Parathyroid adenoma (tissue), 2 donors: ENCODE results near the gene EFHD1.

Experiments
- H2AFZ ChIP-seq: fragments of 300-600 bp; sonication (generic); one replicate; pipeline ENCODE4 v1.7.0; 2017; ENCODE audit warnings: antibody characterized with exemption, mild to moderate bottlenecking
- H3K27ac ChIP-seq: fragments of 300-600 bp; sonication (generic); one replicate; pipeline ENCODE4 v1.7.0; 2017
- H3K27me3 ChIP-seq: fragments of 300-600 bp; sonication (generic); one replicate; pipeline ENCODE4 v1.7.0; 2017; ENCODE audit warnings: low read length; ENCODE audit not compliant: control insufficient read depth, insufficient read depth
- H3K36me3 ChIP-seq: fragments of 300-600 bp; sonication (generic); one replicate; pipeline ENCODE4 v1.7.0; 2017; ENCODE audit warnings: low read length; ENCODE audit not compliant: control insufficient read depth, insufficient read depth
- H3K4me1 ChIP-seq: fragments of 300-600 bp; sonication (generic); one replicate; pipeline ENCODE4 v1.7.0; 2017; ENCODE audit warnings: control low read depth
- H3K4me2 ChIP-seq: fragments of 300-600 bp; sonication (generic); one replicate; pipeline ENCODE4 v1.7.0; 2017; ENCODE audit warnings: low read length
- H3K4me3 ChIP-seq: fragments of 300-600 bp; sonication (generic); one replicate; pipeline ENCODE4 v1.7.0; 2017; ENCODE audit warnings: low read depth, low read length
- H3K79me2 ChIP-seq: fragments of 300-600 bp; sonication (generic); one replicate; pipeline ENCODE4 v1.7.0; 2017; ENCODE audit warnings: control low read depth
- H3K9ac ChIP-seq: fragments of 300-600 bp; sonication (generic); one replicate; pipeline ENCODE4 v1.7.0; 2017; ENCODE audit warnings: mild to moderate bottlenecking
- H3K9me3 ChIP-seq: fragments of 300-600 bp; sonication (generic); one replicate; pipeline ENCODE4 v1.7.0; 2017; ENCODE audit warnings: low read length; ENCODE audit not compliant: control insufficient read depth
- TF ChIP-seq, protein P1 (sequence below): fragments of 300-600 bp; sonication (generic); IDR thresholded peaks from one replicate; pipeline ENCODE4 v1.7.0; 2017; ENCODE audit warnings: antibody characterized with exemption, mild to moderate bottlenecking
- donor health status: primary hyperparathyroidism.

EFHD1 gene, protein sequence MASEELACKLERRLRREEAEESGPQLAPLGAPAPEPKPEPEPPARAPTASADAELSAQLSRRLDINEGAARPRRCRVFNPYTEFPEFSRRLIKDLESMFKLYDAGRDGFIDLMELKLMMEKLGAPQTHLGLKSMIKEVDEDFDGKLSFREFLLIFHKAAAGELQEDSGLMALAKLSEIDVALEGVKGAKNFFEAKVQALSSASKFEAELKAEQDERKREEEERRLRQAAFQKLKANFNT

DNA sequence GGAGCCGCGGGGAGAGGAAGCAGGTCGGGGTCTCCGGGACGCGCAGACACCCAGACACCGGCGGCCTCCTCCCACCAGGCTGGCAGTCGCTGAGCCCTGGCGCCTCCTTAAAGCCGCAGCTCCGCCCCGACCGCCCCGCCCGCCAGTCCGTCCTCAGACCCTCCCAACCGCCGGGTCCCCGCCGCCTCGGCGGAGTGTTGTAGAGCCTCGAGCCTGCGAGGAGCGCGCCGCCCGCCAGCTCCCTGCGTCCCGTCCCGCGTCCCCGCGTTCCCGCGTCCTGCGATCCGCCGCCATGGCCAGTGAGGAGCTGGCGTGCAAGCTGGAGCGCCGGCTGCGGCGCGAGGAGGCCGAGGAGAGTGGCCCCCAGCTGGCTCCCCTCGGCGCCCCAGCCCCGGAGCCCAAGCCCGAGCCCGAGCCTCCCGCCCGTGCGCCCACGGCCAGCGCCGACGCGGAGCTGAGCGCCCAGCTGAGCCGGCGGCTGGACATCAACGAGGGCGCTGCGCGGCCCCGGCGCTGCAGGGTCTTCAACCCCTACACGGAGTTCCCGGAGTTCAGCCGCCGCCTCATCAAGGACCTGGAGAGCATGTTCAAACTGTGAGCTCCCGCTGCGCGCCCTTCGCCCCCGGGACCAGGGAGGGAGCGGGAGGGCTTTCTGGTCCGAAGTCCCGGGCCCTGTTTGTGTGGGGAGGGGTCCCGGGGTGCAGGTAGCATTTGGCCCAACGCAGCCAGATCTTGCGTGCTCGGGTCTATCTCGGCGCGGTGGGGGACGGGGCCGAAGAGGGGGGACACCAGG is at the start of gene EFHD1:
EFHD1 (plus strand) TSS at position 192 of the 793 bp plus-strand sequence; CDS start at position 293, 101 bp downstream.
- peak within 1 kb of the TSS; percentile 94 for H3K4me2 ChIP-seq
- peak within 1 kb of the TSS; percentile 85 for H2AFZ ChIP-seq
- no peak within 1 kb of the TSS for H3K9ac ChIP-seq
- H3K27ac ChIP-seq: peak within 1 kb of the TSS; percentile 40
- no peaks in the 10 kb centered on the region for H3K27me3 ChIP-seq
- H3K4me3 ChIP-seq: peak within 1 kb of the TSS; percentile 73
- H3K79me2 ChIP-seq: no peaks in the 10 kb centered on the region
- TF ChIP-seq, protein P1, sequence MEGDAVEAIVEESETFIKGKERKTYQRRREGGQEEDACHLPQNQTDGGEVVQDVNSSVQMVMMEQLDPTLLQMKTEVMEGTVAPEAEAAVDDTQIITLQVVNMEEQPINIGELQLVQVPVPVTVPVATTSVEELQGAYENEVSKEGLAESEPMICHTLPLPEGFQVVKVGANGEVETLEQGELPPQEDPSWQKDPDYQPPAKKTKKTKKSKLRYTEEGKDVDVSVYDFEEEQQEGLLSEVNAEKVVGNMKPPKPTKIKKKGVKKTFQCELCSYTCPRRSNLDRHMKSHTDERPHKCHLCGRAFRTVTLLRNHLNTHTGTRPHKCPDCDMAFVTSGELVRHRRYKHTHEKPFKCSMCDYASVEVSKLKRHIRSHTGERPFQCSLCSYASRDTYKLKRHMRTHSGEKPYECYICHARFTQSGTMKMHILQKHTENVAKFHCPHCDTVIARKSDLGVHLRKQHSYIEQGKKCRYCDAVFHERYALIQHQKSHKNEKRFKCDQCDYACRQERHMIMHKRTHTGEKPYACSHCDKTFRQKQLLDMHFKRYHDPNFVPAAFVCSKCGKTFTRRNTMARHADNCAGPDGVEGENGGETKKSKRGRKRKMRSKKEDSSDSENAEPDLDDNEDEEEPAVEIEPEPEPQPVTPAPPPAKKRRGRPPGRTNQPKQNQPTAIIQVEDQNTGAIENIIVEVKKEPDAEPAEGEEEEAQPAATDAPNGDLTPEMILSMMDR: no peak
- H3K4me1 ChIP-seq: no peaks in the 10 kb centered on the region
- no peaks in the 10 kb centered on the region for H3K9me3 ChIP-seq
- H3K36me3 ChIP-seq: no peaks in the 10 kb centered on the region

DNA sequence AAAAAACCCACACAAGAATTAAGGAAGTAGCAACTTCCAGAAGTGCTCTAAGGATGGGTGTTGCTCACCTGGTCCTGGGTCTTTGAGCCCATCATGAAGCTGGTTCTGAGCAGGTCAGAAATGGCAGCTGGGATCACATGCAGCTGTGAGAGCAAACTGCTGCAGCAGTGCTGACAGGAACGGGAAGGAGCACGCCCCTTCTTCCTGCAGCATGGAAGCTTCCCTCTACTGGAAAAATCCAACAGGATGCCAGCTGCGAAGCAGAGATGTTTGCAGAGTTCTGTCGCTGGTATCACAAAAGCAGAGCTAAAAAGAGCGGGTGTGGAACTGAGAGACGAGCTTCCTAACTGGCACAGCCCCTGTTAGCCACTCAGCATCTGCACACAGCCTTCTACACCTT is 49.2 kb upstream of the EFHD1 start:
- Histone ChIP-seq H3K27ac (no peak overlapping the region), H3K4me2 (no peak overlapping the region), H3K9me3 (no peaks in the 10 kb centered on the region), H3K4me1 (peaks cover 9% of the 10 kb centered on the region), H2AFZ (no peak overlapping the region), H3K27me3 (no peaks in the 10 kb centered on the region), H3K79me2 (no peaks in the 10 kb centered on the region), H3K36me3 (no peaks in the 10 kb centered on the region), H3K4me3 (no peak overlapping the region), H3K9ac (no peak overlapping the region)
- TF ChIP-seq, protein P1: no peak

DNA sequence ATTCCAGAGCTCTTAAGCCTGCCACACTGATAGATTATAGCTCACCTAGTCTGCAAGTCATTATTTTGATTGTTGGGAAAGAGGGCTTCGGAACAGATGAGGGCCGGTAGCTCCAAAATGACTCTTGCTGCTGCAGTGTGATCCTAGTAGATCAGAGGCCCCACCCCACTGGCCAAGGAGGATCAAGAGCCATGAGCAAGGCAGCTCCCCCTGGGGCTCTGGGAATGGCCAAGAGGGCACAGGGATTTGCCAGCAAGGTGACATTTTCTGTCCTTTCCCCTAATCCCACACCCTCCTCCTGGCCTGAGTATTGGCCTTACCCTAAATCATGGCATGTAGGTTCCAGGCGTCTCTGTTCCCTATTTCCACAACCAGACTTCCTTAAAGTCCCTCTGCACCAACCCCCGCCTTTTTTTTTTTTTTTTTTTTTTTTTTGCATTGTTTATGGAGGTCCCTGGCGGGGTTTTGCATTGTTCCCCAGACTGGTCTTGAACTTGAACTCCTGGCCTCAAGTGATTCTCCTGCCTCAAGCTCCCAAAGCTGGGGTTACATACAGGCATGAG is 46.4 kb upstream of the EFHD1 start:
- no peak overlapping the region for H3K4me2 ChIP-seq
- no peaks in the 10 kb centered on the region for H3K79me2 ChIP-seq
- peaks cover 7% of the 10 kb centered on the region for H3K4me1 ChIP-seq
- H3K9me3 ChIP-seq: no peaks in the 10 kb centered on the region
- no peak overlapping the region for H3K4me3 ChIP-seq
- H3K36me3 ChIP-seq: no peaks in the 10 kb centered on the region
- H3K9ac ChIP-seq: no peak overlapping the region
- H2AFZ ChIP-seq: no peak overlapping the region
- H3K27ac ChIP-seq: no peak overlapping the region
- no peaks in the 10 kb centered on the region for H3K27me3 ChIP-seq
- TF ChIP-seq, protein P1: no peak

DNA sequence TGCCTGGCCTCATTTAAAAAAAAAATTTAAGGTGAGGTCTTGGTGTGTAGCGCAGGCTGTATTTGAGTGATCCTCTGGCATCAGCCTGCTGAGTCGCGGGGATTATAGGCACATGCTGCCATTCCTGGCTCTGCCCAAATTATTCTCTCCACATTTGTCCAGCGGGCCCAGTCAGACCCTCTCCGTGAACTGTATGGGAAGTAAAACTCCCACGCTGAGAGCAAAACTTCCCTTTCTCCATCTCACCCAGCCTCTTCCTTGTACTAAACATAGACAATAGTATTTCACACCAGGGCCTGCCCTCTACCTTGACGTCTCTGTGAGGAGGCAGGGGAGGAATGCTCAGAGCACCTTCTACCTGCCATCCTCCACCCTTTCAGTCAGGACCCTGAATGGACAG is 45.9 kb upstream of the EFHD1 start:
- H3K27me3 ChIP-seq: no peaks in the 10 kb centered on the region

More for the DNA sequence above, 45.9 kb upstream of the EFHD1 start:
- Histone ChIP-seq H3K4me2 (no peak overlapping the region), H3K4me3 (no peak overlapping the region), H3K36me3 (no peaks in the 10 kb centered on the region), H3K4me1 (peaks cover 4% of the 10 kb centered on the region), H2AFZ (no peak overlapping the region), H3K9ac (no peak overlapping the region), H3K79me2 (no peaks in the 10 kb centered on the region), H3K9me3 (no peaks in the 10 kb centered on the region), H3K27ac (no peak overlapping the region)
- TF ChIP-seq, protein P1: no peak
